Fibroblast of skin of abdomen (primary cell): ENCODE data around the gene EXO1.
"Not testable (repeated sequence)": the region's sequence is repeated elsewhere in the genome, so short reads cannot be mapped to it uniquely, and the experiment has no call there.

Experiments
- DNase-seq: peaks from one replicate; pipeline ENCODE4 v3.0.0-alpha.2; 2013

The EXO1 gene

GRCh38 chr1:241837416-241837815 is 10.6 kb upstream of the EXO1 start:
- no peak for DNase-seq

- peak; percentile 77 for DNase-seq
These were observed 10.1 kb upstream of the EXO1 start for GRCh38 chr1:241837901-241838300.

- DNase-seq, result no peak
These were observed 9.1 kb upstream of the EXO1 start for GRCh38 chr1:241838897-241839296.

GRCh38 chr1:241839369-241839979 is 8.5 kb upstream of the EXO1 start:
- DNase-seq, result no peak

GRCh38 chr1:241840164-241840563 is 7.8 kb upstream of the EXO1 start:
- DNase-seq, result no peak

GRCh38 chr1:241841691-241842090 is 6.3 kb upstream of the EXO1 start:
- DNase-seq, result no peak

GRCh38 chr1:241842565-241842964 is 5.4 kb upstream of the EXO1 start:
- DNase-seq, result peak; percentile 50

GRCh38 chr1:241844593-241844992 is 3.4 kb upstream of the EXO1 start:
- DNase-seq, result no peak

- no peak for DNase-seq
These were observed 1.6 kb upstream of the EXO1 start for GRCh38 chr1:241846375-241846774.

GRCh38 chr1:241846862-241847539 is 1.0 kb upstream of the EXO1 start:
- DNase-seq, result no peak

- no peak for DNase-seq
These were observed 536 bp upstream of the EXO1 start for GRCh38 chr1:241847540-241847795.

GRCh38 chr1:241848686-241849344 is 811 bp downstream of the EXO1 start:
- DNase-seq, result no peak

GRCh38 chr1:241849345-241849695 is 1.3 kb downstream of the EXO1 start:
- no peak for DNase-seq

GRCh38 chr1:241855545-241856140 is 7.6 kb downstream of the EXO1 start:
- DNase-seq, result not testable (repeated sequence)

GRCh38 chr1:241857131-241857530 is 9.1 kb downstream of the EXO1 start:
- DNase-seq, result peak; percentile 16

GRCh38 chr1:241860922-241861321 is 12.9 kb downstream of the EXO1 start:
- DNase-seq, result no peak

- no peak for DNase-seq
These were observed 21.0 kb downstream of the EXO1 start for GRCh38 chr1:241869022-241869421.

- DNase-seq, result no peak
These were observed 22.3 kb downstream of the EXO1 start for GRCh38 chr1:241870336-241870735.

- no peak for DNase-seq
These were observed 22.9 kb downstream of the EXO1 start for GRCh38 chr1:241870746-241871430.

GRCh38 chr1:241881440-241881839 is 33.4 kb downstream of the EXO1 start:
- no peak for DNase-seq

- DNase-seq, result no peak
These were observed 35.2 kb downstream of the EXO1 start for GRCh38 chr1:241883159-241883558.

- peak; percentile 16 for DNase-seq
These were observed 40.2 kb downstream of the EXO1 start for GRCh38 chr1:241888232-241888631.

GRCh38 chr1:241891296-241891695 is 43.3 kb downstream of the EXO1 start:
- no peak for DNase-seq
